Measurements from ENCODE around the gene NPR1.
"Not testable (repeated sequence)": the region's sequence is repeated elsewhere in the genome, so short reads cannot be mapped to it uniquely, and the experiment has no call there.

NPR1 gene

GRCh38 chr1:153698923-153699714 lies 20.6 kb downstream of the NPR1 start:
- Histone ChIP-seq H3K9ac (ENCODE audit: low read length) (no peak overlapping the region), H3K27ac (ENCODE audit: low read depth, low read length) (no peak overlapping the region), H3K27me3 (ENCODE audit: control insufficient read depth, insufficient read depth, low read length) (no peaks in the 10 kb centered on the region), H3K4me3 (ENCODE audit: low read depth, low read length) (no peak overlapping the region), H3K9me3 (ENCODE audit: control insufficient read depth, insufficient read depth, low read depth, low read length) (no peaks in the 10 kb centered on the region), H3K4me1 (ENCODE audit: control insufficient read depth, insufficient read depth, low read length) (peaks cover 29% of the 10 kb centered on the region), H3K36me3 (ENCODE audit: control insufficient read depth, insufficient read depth, low read length) (no peaks in the 10 kb centered on the region)

GRCh38 chr1:153699768-153700167 lies 21.3 kb downstream of the NPR1 start:
- Histone ChIP-seq H3K36me3 (ENCODE audit: control insufficient read depth, insufficient read depth, low read length) (no peaks in the 10 kb centered on the region), H3K9me3 (ENCODE audit: control insufficient read depth, insufficient read depth, low read depth, low read length) (no peaks in the 10 kb centered on the region), H3K27ac (ENCODE audit: low read depth, low read length) (no peak overlapping the region), H3K9ac (ENCODE audit: low read length) (no peak overlapping the region), H3K4me1 (ENCODE audit: control insufficient read depth, insufficient read depth, low read length) (peaks cover 29% of the 10 kb centered on the region), H3K27me3 (ENCODE audit: control insufficient read depth, insufficient read depth, low read length) (no peaks in the 10 kb centered on the region), H3K4me3 (ENCODE audit: low read depth, low read length) (no peak overlapping the region)

- H3K4me1 ChIP-seq (ENCODE audit: control insufficient read depth, insufficient read depth, low read length), result no peaks in the 10 kb centered on the region
- no peaks in the 10 kb centered on the region for H3K27me3 ChIP-seq (ENCODE audit: control insufficient read depth, insufficient read depth, low read length)
- H3K9ac ChIP-seq (ENCODE audit: low read length), result no peak overlapping the region
- no peaks in the 10 kb centered on the region for H3K9me3 ChIP-seq (ENCODE audit: control insufficient read depth, insufficient read depth, low read depth, low read length)
- H3K27ac ChIP-seq (ENCODE audit: low read depth, low read length), result no peak overlapping the region
- H3K36me3 ChIP-seq (ENCODE audit: control insufficient read depth, insufficient read depth, low read length), result no peaks in the 10 kb centered on the region
- H3K4me3 ChIP-seq (ENCODE audit: low read depth, low read length), result no peak overlapping the region
Observed at GRCh38 chr1:153705484-153705883, 27.0 kb downstream of the NPR1 start.

GRCh38 chr1:153711026-153711425 lies 32.5 kb downstream of the NPR1 start:
- Histone ChIP-seq H3K36me3 (ENCODE audit: control insufficient read depth, insufficient read depth, low read length) (no peaks in the 10 kb centered on the region), H3K4me1 (ENCODE audit: control insufficient read depth, insufficient read depth, low read length) (no peaks in the 10 kb centered on the region), H3K27me3 (ENCODE audit: control insufficient read depth, insufficient read depth, low read length) (no peaks in the 10 kb centered on the region), H3K27ac (ENCODE audit: low read depth, low read length) (no peak overlapping the region), H3K9me3 (ENCODE audit: control insufficient read depth, insufficient read depth, low read depth, low read length) (no peaks in the 10 kb centered on the region), H3K9ac (ENCODE audit: low read length) (no peak overlapping the region), H3K4me3 (ENCODE audit: low read depth, low read length) (no peak overlapping the region)

GRCh38 chr1:153716211-153716610 lies 37.7 kb downstream of the NPR1 start:
- H3K36me3 ChIP-seq (ENCODE audit: control insufficient read depth, insufficient read depth, low read length), result not testable (repeated sequence)

GRCh38 chr1:153717330-153717729 lies 38.8 kb downstream of the NPR1 start:
- Histone ChIP-seq H3K27ac (ENCODE audit: low read depth, low read length) (no peak overlapping the region), H3K4me1 (ENCODE audit: control insufficient read depth, insufficient read depth, low read length) (no peaks in the 10 kb centered on the region; the same call in 1 of the 2 replicates), H3K4me3 (ENCODE audit: low read depth, low read length) (no peak overlapping the region), H3K27me3 (ENCODE audit: control insufficient read depth, insufficient read depth, low read length) (no peaks in the 10 kb centered on the region), H3K9ac (ENCODE audit: low read length) (no peak overlapping the region), H3K36me3 (ENCODE audit: control insufficient read depth, insufficient read depth, low read length) (no peaks in the 10 kb centered on the region), H3K9me3 (ENCODE audit: control insufficient read depth, insufficient read depth, low read depth, low read length) (no peaks in the 10 kb centered on the region)

More at GRCh38 chr1:153716211-153716610, 37.7 kb downstream of the NPR1 start:
- not testable (repeated sequence) for H3K27ac ChIP-seq (ENCODE audit: low read depth, low read length); H3K9me3 ChIP-seq (ENCODE audit: control insufficient read depth, insufficient read depth, low read depth, low read length); H3K4me3 ChIP-seq (ENCODE audit: low read depth, low read length); H3K4me1 ChIP-seq (ENCODE audit: control insufficient read depth, insufficient read depth, low read length); H3K9ac ChIP-seq (ENCODE audit: low read length); H3K27me3 ChIP-seq (ENCODE audit: control insufficient read depth, insufficient read depth, low read length)

GRCh38 chr1:153723687-153724086 lies 45.2 kb downstream of the NPR1 start:
- no peaks in the 10 kb centered on the region for H3K9me3 ChIP-seq (ENCODE audit: control insufficient read depth, insufficient read depth, low read depth, low read length)
- no peak overlapping the region for H3K4me3 ChIP-seq (ENCODE audit: low read depth, low read length)
- H3K9ac ChIP-seq (ENCODE audit: low read length), result no peak overlapping the region
- no peaks in the 10 kb centered on the region; the same call in 1 of the 2 replicates for H3K4me1 ChIP-seq (ENCODE audit: control insufficient read depth, insufficient read depth, low read length)
- H3K36me3 ChIP-seq (ENCODE audit: control insufficient read depth, insufficient read depth, low read length), result no peaks in the 10 kb centered on the region
- H3K27me3 ChIP-seq (ENCODE audit: control insufficient read depth, insufficient read depth, low read length), result no peaks in the 10 kb centered on the region
- H3K27ac ChIP-seq (ENCODE audit: low read depth, low read length), result no peak overlapping the region

GRCh38 chr1:153724634-153725033 lies 46.1 kb downstream of the NPR1 start:
- not testable (repeated sequence) for H3K27ac ChIP-seq (ENCODE audit: low read depth, low read length); H3K9me3 ChIP-seq (ENCODE audit: control insufficient read depth, insufficient read depth, low read depth, low read length); H3K4me3 ChIP-seq (ENCODE audit: low read depth, low read length); H3K36me3 ChIP-seq (ENCODE audit: control insufficient read depth, insufficient read depth, low read length); H3K4me1 ChIP-seq (ENCODE audit: control insufficient read depth, insufficient read depth, low read length); H3K27me3 ChIP-seq (ENCODE audit: control insufficient read depth, insufficient read depth, low read length); H3K9ac ChIP-seq (ENCODE audit: low read length)

- H3K9ac ChIP-seq (ENCODE audit: low read length), result peak within 1 kb of the TSS; percentile 93
- 0 out of 2 replicates have a peak, but pooled peaks cover 5% of the 10 kb centered on the region for H3K36me3 ChIP-seq (ENCODE audit: control insufficient read depth, insufficient read depth, low read length)
- no peaks in the 10 kb centered on the region for H3K9me3 ChIP-seq (ENCODE audit: control insufficient read depth, insufficient read depth, low read depth, low read length)
- peak within 1 kb of the TSS; percentile 84 for H3K27ac ChIP-seq (ENCODE audit: low read depth, low read length)
- H3K27me3 ChIP-seq (ENCODE audit: control insufficient read depth, insufficient read depth, low read length), result no peaks in the 10 kb centered on the region
- H3K4me3 ChIP-seq (ENCODE audit: low read depth, low read length), result peak within 1 kb of the TSS; percentile 80
- peaks cover 11% of the 10 kb centered on the region for H3K4me1 ChIP-seq (ENCODE audit: control insufficient read depth, insufficient read depth, low read length)
Observed at GRCh38 chr1:153727463-153728304, 49.2 kb downstream of the NPR1 start, which contains the start of gene INTS3. TSS of gene INTS3 (plus strand) at chr1:153728050. CDS start at chr1:153728635, 585 bp downstream.

GRCh38 chr1:153728305-153729066 lies 50.0 kb downstream of the NPR1 start:
- Histone ChIP-seq H3K9me3 (ENCODE audit: control insufficient read depth, insufficient read depth, low read depth, low read length) (no peaks in the 10 kb centered on the region), H3K36me3 (ENCODE audit: control insufficient read depth, insufficient read depth, low read length) (peaks cover 9% of the 10 kb centered on the region; the same call in 1 of the 2 replicates), H3K27ac (ENCODE audit: low read depth, low read length) (peak overlapping the region; percentile 84), H3K4me3 (ENCODE audit: low read depth, low read length) (peak overlapping the region; percentile 80), H3K27me3 (ENCODE audit: control insufficient read depth, insufficient read depth, low read length) (no peaks in the 10 kb centered on the region), H3K4me1 (ENCODE audit: control insufficient read depth, insufficient read depth, low read length) (peaks cover 11% of the 10 kb centered on the region), H3K9ac (ENCODE audit: low read length) (peak overlapping the region; percentile 93)

All from HUES6 (cell line).